BLaER1 (cell line): ENCODE measurements around the gene ATF6B.
"Not testable (repeated sequence)": the region's sequence is repeated elsewhere in the genome, so short reads cannot be mapped to it uniquely, and the experiment has no call there.

Experiments used
- H3K27ac ChIP-seq: shearing (Covaris generic); formaldehyde crosslinking; 2 replicates; pipeline ENCODE4 v1.8.1; 2022
- H3K27me3 ChIP-seq: shearing (Covaris generic); formaldehyde crosslinking; 2 replicates; pipeline ENCODE4 v1.8.1; 2022
- H3K36me3 ChIP-seq: shearing (Covaris generic); formaldehyde crosslinking; 2 replicates; pipeline ENCODE4 v1.8.1; 2022
- H3K4me1 ChIP-seq: shearing (Covaris generic); formaldehyde crosslinking; 2 replicates; pipeline ENCODE4 v1.8.1; 2022
- H3K4me2 ChIP-seq: shearing (Covaris generic); formaldehyde crosslinking; 2 replicates; pipeline ENCODE4 v1.8.1; 2022
- H3K4me3 ChIP-seq: shearing (Covaris generic); formaldehyde crosslinking; 2 replicates; pipeline ENCODE4 v1.8.1; 2022
- H3K9ac ChIP-seq: shearing (Covaris generic); formaldehyde crosslinking; 2 replicates; pipeline ENCODE4 v1.8.1; 2022
- H3K9me3 ChIP-seq: shearing (Covaris generic); formaldehyde crosslinking; 2 replicates; pipeline ENCODE4 v1.8.1; 2022
- H4K20me1 ChIP-seq: shearing (Covaris generic); formaldehyde crosslinking; 2 replicates; pipeline ENCODE4 v1.8.1; 2022
- Cebpa-rat ChIP-seq: shearing (Covaris generic); IDR thresholded peaks from 2 replicates; pipeline ENCODE4 v1.8.1; 2022

Gene ATF6B

GRCh38 chr6:32149092-32149755 lies 21.2 kb upstream of the ATF6B start:
- no peak overlapping the region for H3K27ac ChIP-seq
- H3K27me3 ChIP-seq, result peaks cover 8% of the 10 kb centered on the region; the same call in 1 of the 2 replicates
- H3K4me1 ChIP-seq, result peaks cover 17% of the 10 kb centered on the region
- no peak overlapping the region for H3K4me3 ChIP-seq
- H3K36me3 ChIP-seq, result no peaks in the 10 kb centered on the region
- H3K4me2 ChIP-seq, result no peak overlapping the region
- peaks cover 7% of the 10 kb centered on the region for H3K9me3 ChIP-seq
- H4K20me1 ChIP-seq, result no peaks in the 10 kb centered on the region
- no peak overlapping the region for H3K9ac ChIP-seq
- TF ChIP-seq Cebpa-rat, result no peak

GRCh38 chr6:32148289-32149091 lies 20.4 kb upstream of the ATF6B start:
- no peak overlapping the region for H3K27ac ChIP-seq
- H3K36me3 ChIP-seq, result no peaks in the 10 kb centered on the region
- H3K4me2 ChIP-seq, result no peak overlapping the region
- H3K27me3 ChIP-seq, result peaks cover 8% of the 10 kb centered on the region; the same call in 1 of the 2 replicates
- peaks cover 17% of the 10 kb centered on the region for H3K4me1 ChIP-seq
- H3K4me3 ChIP-seq, result no peak overlapping the region
- H4K20me1 ChIP-seq, result no peaks in the 10 kb centered on the region
- peaks cover 7% of the 10 kb centered on the region for H3K9me3 ChIP-seq
- TF ChIP-seq Cebpa-rat, result no peak
- H3K9ac ChIP-seq, result no peak overlapping the region

GRCh38 chr6:32147401-32148132 lies 19.5 kb upstream of the ATF6B start:
- Histone ChIP-seq H3K4me3 (no peak overlapping the region), H3K27me3 (peaks cover 8% of the 10 kb centered on the region; the same call in 1 of the 2 replicates), H3K4me1 (peaks cover 8% of the 10 kb centered on the region), H3K36me3 (no peaks in the 10 kb centered on the region), H3K9ac (no peak overlapping the region), H3K4me2 (no peak overlapping the region), H4K20me1 (no peaks in the 10 kb centered on the region), H3K27ac (no peak overlapping the region), H3K9me3 (peaks cover 7% of the 10 kb centered on the region)
- no peak for TF ChIP-seq Cebpa-rat

- Histone ChIP-seq H3K27ac (no peak overlapping the region), H3K4me1 (no peaks in the 10 kb centered on the region), H3K27me3 (peaks cover 8% of the 10 kb centered on the region; the same call in 1 of the 2 replicates), H4K20me1 (no peaks in the 10 kb centered on the region), H3K36me3 (no peaks in the 10 kb centered on the region), H3K4me3 (no peak overlapping the region), H3K9ac (no peak overlapping the region), H3K9me3 (peaks cover 7% of the 10 kb centered on the region), H3K4me2 (no peak overlapping the region)
- no peak for TF ChIP-seq Cebpa-rat
Observed at GRCh38 chr6:32146687-32147086, 18.6 kb upstream of the ATF6B start.

GRCh38 chr6:32146287-32146686 lies 18.2 kb upstream of the ATF6B start:
- no peak overlapping the region for H3K4me2 ChIP-seq
- H3K4me1 ChIP-seq, result no peaks in the 10 kb centered on the region
- peaks cover 7% of the 10 kb centered on the region for H3K9me3 ChIP-seq
- H4K20me1 ChIP-seq, result no peaks in the 10 kb centered on the region
- H3K27me3 ChIP-seq, result peaks cover 8% of the 10 kb centered on the region; the same call in 1 of the 2 replicates
- H3K9ac ChIP-seq, result no peak overlapping the region
- H3K36me3 ChIP-seq, result no peaks in the 10 kb centered on the region
- no peak overlapping the region for H3K4me3 ChIP-seq
- H3K27ac ChIP-seq, result no peak overlapping the region
- no peak for TF ChIP-seq Cebpa-rat

GRCh38 chr6:32144238-32144637 lies 16.2 kb upstream of the ATF6B start:
- H3K4me3 ChIP-seq, H3K9me3 ChIP-seq, H3K27me3 ChIP-seq, H3K4me2 ChIP-seq, H3K36me3 ChIP-seq, H3K9ac ChIP-seq, H3K4me1 ChIP-seq, H3K27ac ChIP-seq, H4K20me1 ChIP-seq: not testable (repeated sequence)

- no peaks in the 10 kb centered on the region for H3K27me3 ChIP-seq
- H3K36me3 ChIP-seq, result no peaks in the 10 kb centered on the region
- H3K4me1 ChIP-seq, result no peaks in the 10 kb centered on the region
- no peak overlapping the region for H3K4me2 ChIP-seq
- H3K9me3 ChIP-seq, result no peaks in the 10 kb centered on the region
- no peak overlapping the region for H3K4me3 ChIP-seq
- no peak overlapping the region for H3K9ac ChIP-seq
- H3K27ac ChIP-seq, result no peak overlapping the region
- TF ChIP-seq Cebpa-rat, result no peak
- no peaks in the 10 kb centered on the region for H4K20me1 ChIP-seq
Observed at GRCh38 chr6:32140420-32141046, 12.5 kb upstream of the ATF6B start.

GRCh38 chr6:32139590-32139989 lies 11.5 kb upstream of the ATF6B start:
- Histone ChIP-seq H3K36me3 (no peaks in the 10 kb centered on the region), H3K4me1 (no peaks in the 10 kb centered on the region), H3K9me3 (no peaks in the 10 kb centered on the region), H3K9ac (no peak overlapping the region), H3K27me3 (no peaks in the 10 kb centered on the region), H3K4me3 (no peak overlapping the region), H4K20me1 (no peaks in the 10 kb centered on the region), H3K4me2 (no peak overlapping the region), H3K27ac (no peak overlapping the region)
- no peak for TF ChIP-seq Cebpa-rat

- Histone ChIP-seq H3K27ac (no peak overlapping the region), H3K27me3 (no peaks in the 10 kb centered on the region), H4K20me1 (no peaks in the 10 kb centered on the region), H3K4me2 (no peak overlapping the region), H3K4me1 (no peaks in the 10 kb centered on the region), H3K9ac (no peak overlapping the region), H3K4me3 (no peak overlapping the region), H3K36me3 (no peaks in the 10 kb centered on the region), H3K9me3 (no peaks in the 10 kb centered on the region)
- TF ChIP-seq Cebpa-rat, result no peak
Observed at GRCh38 chr6:32137454-32137853, 9.4 kb upstream of the ATF6B start.
